GM12878 (cell line): Measurements from ENCODE around the gene MGA. TPM values are rescaled to one million over a fixed set of nuclear protein-coding genes. Genes with fewer than 3 reads are reported as not detected.

Experiments used
- CBX5 ChIP-seq: sonication (generic); IDR thresholded peaks from 2 replicates; pipeline ENCODE4 v1.6.1; 2016; ENCODE audit warnings: low read depth, moderate library complexity, mild to moderate bottlenecking, inconsistent platforms
- CEBPB ChIP-seq, 2 experiments: fragments of 150-350 bp in 1 of 2; IDR thresholded peaks; 2 replicates each; pipeline ENCODE4 v1.6.1; 2012 to 2014; ENCODE audit warnings: low read depth in 2 of 2, low read length in 2 of 2, borderline replicate concordance in 1 of 2, inconsistent platforms in 1 of 2
- CUX1 ChIP-seq: IDR thresholded peaks from 2 replicates; pipeline ENCODE4 v1.6.1; 2012; ENCODE audit warnings: improper control_type of control experiment, low read depth, low read length; ENCODE audit not compliant: insufficient replicate concordance
- EGR1 ChIP-seq, 2 experiments: IDR thresholded peaks; 1 replicate in 1 of 2; 2 replicates in 1 of 2; pipeline ENCODE4 v1.6.1; 2011 to 2012; ENCODE audit warnings: low read depth in 2 of 2, low read length in 2 of 2, borderline replicate concordance in 1 of 2, mild to moderate bottlenecking in 1 of 2, moderate library complexity in 1 of 2
- HDAC6 ChIP-seq: fragments of 200-600 bp; sonication (generic); IDR thresholded peaks from one replicate; pipeline ENCODE4 v1.8.0; 2017; ENCODE audit warnings: antibody characterized with exemption; ENCODE audit not compliant: unreplicated experiment
- IRF3 ChIP-seq: fragments of 450-650 bp; IDR thresholded peaks from 2 replicates; pipeline ENCODE4 v1.6.1; 2014; ENCODE audit warnings: mild to moderate bottlenecking
- MYB ChIP-seq: fragments of 150-350 bp; IDR thresholded peaks from 2 replicates; pipeline ENCODE4 v1.6.1; 2014; ENCODE audit warnings: mild to moderate bottlenecking, low read depth, low read length, borderline replicate concordance
- SREBF1 ChIP-seq: IDR thresholded peaks from 2 replicates; pipeline ENCODE4 v1.6.1; 2012; ENCODE audit warnings: mild to moderate bottlenecking, low read length
- SREBF2 ChIP-seq: IDR thresholded peaks from 2 replicates; pipeline ENCODE4 v1.6.1; 2012; ENCODE audit warnings: mild to moderate bottlenecking, low read length
- ZBTB40 ChIP-seq: fragments of 450-650 bp; IDR thresholded peaks from 2 replicates; pipeline ENCODE4 v1.6.1; 2016; ENCODE audit warnings: mild to moderate bottlenecking, moderate library complexity, borderline replicate concordance
- polyA plus RNA-seq, 11 experiments: library from polyadenylated mRNA; depleted of rRNA in 4 of 11; unstranded in 6 of 11; stranded (reverse) in 5 of 11; fragments of >200 nt; fragmentation: Nextera tagmentation in 4 of 11; fragmentation: Illumina TruSeq in 1 of 11; extraction: Ambion mirVana in 4 of 11; extraction: Trizol in 1 of 11; gene quantifications; 1 replicate in 1 of 11; 2 replicates in 10 of 11; pipeline versions ENCODE4 v1.2.1 to v1.2.3, GENCODE V29; 2011 to 2016; ENCODE audit warnings: inconsistent platforms in 2 of 11, missing spikeins in 2 of 11, low read depth in 1 of 11
- total RNA-seq, 4 experiments: library from RNA; depleted of rRNA in 3 of 4; stranded (reverse); fragments of >200 nt in 3 of 4; fragmentation: Illumina TruSeq in 1 of 4; extraction: Trizol in 1 of 4; gene quantifications; 2 replicates each; pipeline versions ENCODE4 v1.2.1 to v1.2.3, GENCODE V29; 2013 to 2021

MGA gene
- total and polyA plus RNA-seq, 10 of the 15 experiments (the other 5 are each of a cell fraction or from before 2014, with no cell fraction given) = 2.6 to 29.6 (median 17.0) TPM

GRCh38 chr15:41660235-41661077, at the start of gene MGA (continued):
- TF ChIP-seq ZBTB40 (peak; percentile 56; the same call in 1 of the 2 replicates), EGR1 (IDR thresholded peaks at IDR 0.05; ENCODE audit: borderline replicate concordance in 1 of 2, low read depth in 2 of 2, low read length in 2 of 2) (peak in 1 of 2 experiments; percentile 4; a peak in 1 of 3 replicates), SREBF2 (no peak), HDAC6 (no peak), SREBF1 (no peak), CUX1 (no peak), MYB (no peak), IRF3 (no peak), CEBPB (IDR thresholded peaks at IDR 0.05; ENCODE audit: borderline replicate concordance in 1 of 2, low read depth in 2 of 2, low read length in 2 of 2) (no peak), CBX5 (no peak)
